Vagina (tissue), 2 donors: ENCODE data around the gene P2RY2.

Experiments
- CTCF ChIP-seq, 3 experiments: fragments of 450-650 bp in 2 of 3; fragments of 200-600 bp in 1 of 3; sonication (generic) in 1 of 3; IDR thresholded peaks; one replicate each; pipeline ENCODE4 v1.5.1; 2017 to 2019; ENCODE audit warnings: antibody characterized with exemption in 3 of 3, mild to moderate bottlenecking in 2 of 3, moderate library complexity in 2 of 3
- POLR2A ChIP-seq, 2 donors: fragments of 450-650 bp; IDR thresholded peaks; one replicate each; pipeline ENCODE4 v1.6.1; 2017; ENCODE audit warnings: antibody characterized with exemption in 2 of 2, mild to moderate bottlenecking in 2 of 2, moderate library complexity in 2 of 2
- POLR2AphosphoS5 ChIP-seq, 2 donors: sonication (generic); formaldehyde crosslinking; IDR thresholded peaks; one replicate each; pipeline ENCODE4 v1.9.0; 2017; ENCODE audit warnings: antibody characterized with exemption in 2 of 2, mild to moderate bottlenecking in 2 of 2, low read depth in 1 of 2; ENCODE audit not compliant: insufficient read depth in 1 of 2

GRCh38 chr11:73236205-73236765 lies 18.2 kb downstream of the P2RY2 start:
- TF ChIP-seq CTCF (IDR thresholded peaks at IDR 0.05) = no peak
- no peak for TF ChIP-seq POLR2AphosphoS5 (IDR thresholded peaks at IDR 0.05; ENCODE audit: insufficient read depth in 1 of 2, low read depth in 1 of 2)
- TF ChIP-seq POLR2A (IDR thresholded peaks at IDR 0.05) = no peak
